SK-N-SH (cell line): Measurements from ENCODE around the gene CA12. TPM values are rescaled to one million over a fixed set of nuclear protein-coding genes. Genes with fewer than 3 reads are reported as not detected.

ENCODE experiments used
- CTCF ChIA-PET: fragments of 300-600, 350-600 bp; formaldehyde crosslinking; extraction: SDS; loops from one replicate; lab custom pipeline; 2021; lab: Yijun Ruan, JAX
- POLR2A ChIA-PET: fragments of 350-600 bp; sonication (Branson Sonifier 250); formaldehyde crosslinking; extraction: SDS; loops from one replicate; lab custom pipeline; 2020; ENCODE audit warnings: antibody characterized with exemption, inconsistent platforms; lab: Yijun Ruan, JAX
- DNase-seq: peaks from one replicate; pipeline ENCODE4 v3.0.0; 2012
- H2AFZ ChIP-seq: fragments of 200-600 bp; sonication (generic); 2 replicates; pipeline ENCODE4 v1.8.1; 2016; ENCODE audit warnings: antibody characterized with exemption, mild to moderate bottlenecking, low read depth
- H3F3A ChIP-seq: fragments of 200-600 bp; sonication (generic); replicated peaks from 2 replicates; pipeline ENCODE3; 2016; ENCODE audit warnings: antibody characterized with exemption, mild to moderate bottlenecking; ENCODE audit not compliant: insufficient read depth
- H3K27ac ChIP-seq, 2 experiments: fragments of 200-500 bp in 1 of 2; fragments of 200-600 bp in 1 of 2; sonication (Bioruptor generic) in 1 of 2; sonication (generic), shearing (Covaris generic) in 1 of 2; 2 replicates each; pipeline versions ENCODE4 v1.5.1 to v1.6.1; 2014 to 2016; ENCODE audit warnings: low read depth in 2 of 2, inconsistent platforms in 1 of 2, low read length in 1 of 2, mild to moderate bottlenecking in 1 of 2, mixed read lengths in 1 of 2
- H3K27me3 ChIP-seq: fragments of 200-600 bp; sonication (generic), shearing (Covaris generic); 2 replicates; pipeline ENCODE4 v1.6.1; 2016; ENCODE audit warnings: mixed run types; ENCODE audit not compliant: insufficient read depth
- H3K36me3 ChIP-seq, 2 experiments: fragments of 200-500 bp in 1 of 2; fragments of 200-600 bp in 1 of 2; sonication (Bioruptor generic) in 1 of 2; sonication (generic) in 1 of 2; replicated peaks in 1 of 2; 2 replicates each; pipeline versions ENCODE3 to v1.5.1; 2014 to 2016; ENCODE audit warnings: low read length in 1 of 2, mild to moderate bottlenecking in 1 of 2; ENCODE audit not compliant: insufficient read depth in 2 of 2, control insufficient read depth in 1 of 2
- H3K4me1 ChIP-seq, 2 experiments: fragments of 200-500 bp in 1 of 2; fragments of 200-600 bp in 1 of 2; sonication (Bioruptor generic) in 1 of 2; sonication (generic), shearing (Covaris generic) in 1 of 2; 2 replicates each; pipeline versions ENCODE4 v1.5.1 to v1.6.1; 2014 to 2016; ENCODE audit warnings: low read depth in 1 of 2, low read length in 1 of 2, mixed run types in 1 of 2; ENCODE audit not compliant: insufficient read depth in 2 of 2, control insufficient read depth in 1 of 2
- H3K4me2 ChIP-seq: fragments of 200-600 bp; sonication (generic), shearing (Covaris generic); 2 replicates; pipeline ENCODE4 v1.6.1; 2017; ENCODE audit warnings: mixed run types
- H3K4me3 ChIP-seq, 2 experiments: fragments of 200-500 bp in 1 of 2; fragments of 200-600 bp in 1 of 2; sonication (Bioruptor generic) in 1 of 2; sonication (generic), shearing (Covaris generic) in 1 of 2; 2 replicates each; pipeline versions ENCODE4 v1.5.1 to v1.8.1; 2014 to 2016; ENCODE audit warnings: low read depth in 2 of 2, inconsistent platforms in 1 of 2, low read length in 1 of 2, mild to moderate bottlenecking in 1 of 2, mixed read lengths in 1 of 2, moderate library complexity in 1 of 2
- H3K79me2 ChIP-seq: fragments of 200-600 bp; sonication (generic); 2 replicates; pipeline ENCODE4 v1.8.1; 2017; ENCODE audit warnings: mild to moderate bottlenecking; ENCODE audit not compliant: insufficient read depth
- H3K9ac ChIP-seq: fragments of 200-600 bp; sonication (generic); 2 replicates; pipeline ENCODE4 v1.6.1; 2017; ENCODE audit warnings: mixed run types
- H3K9me2 ChIP-seq: fragments of 200-600 bp; sonication (generic); 2 replicates; pipeline ENCODE4 v1.6.1; 2017; ENCODE audit warnings: mixed run types
- H3K9me3 ChIP-seq: fragments of 200-600 bp; sonication (generic); 2 replicates; pipeline ENCODE4 v1.6.1; 2017; ENCODE audit warnings: mixed run types, mild to moderate bottlenecking, moderate library complexity
- H4K20me1 ChIP-seq: fragments of 200-600 bp; sonication (generic); 2 replicates; pipeline ENCODE4 v1.6.1; 2017; ENCODE audit warnings: mild to moderate bottlenecking, mixed run types; ENCODE audit not compliant: insufficient read depth
- GABPA ChIP-seq: IDR thresholded peaks from 2 replicates; pipeline ENCODE4 v1.4.0; 2012; ENCODE audit warnings: low read depth, mild to moderate bottlenecking
- GATA2 ChIP-seq: sonication (generic); formaldehyde crosslinking; IDR thresholded peaks from 2 replicates; pipeline ENCODE4 v1.5.0; 2020; ENCODE audit warnings: mild to moderate bottlenecking, missing genetic modification reagents
- MEF2A ChIP-seq: IDR thresholded peaks from 2 replicates; pipeline ENCODE4 v1.4.0; 2012; ENCODE audit warnings: low read depth, borderline replicate concordance
- NFIC ChIP-seq: IDR thresholded peaks from 2 replicates; pipeline ENCODE4 v1.4.0; 2012; ENCODE audit warnings: borderline replicate concordance
- SMC3 ChIP-seq: IDR thresholded peaks from 2 replicates; pipeline ENCODE4 v1.6.1; 2012; ENCODE audit warnings: low read depth, low read length, improper control_type of control experiment
- TEAD4 ChIP-seq: IDR thresholded peaks from 2 replicates; pipeline ENCODE4 v1.4.0; 2012; ENCODE audit warnings: mild to moderate bottlenecking, borderline replicate concordance; ENCODE audit not compliant: insufficient read depth
- WGBS: methylation state at CpG from one replicate; pipeline ENCODE4 v1.1.6; 2017; ENCODE audit warnings: low lambda C conversion rate; 5-methylcytosine and 5-hydroxymethylcytosine counted together
- polyA plus RNA-seq, 3 experiments: library from polyadenylated mRNA; depleted of rRNA; stranded (reverse); fragments of >200 nt; gene quantifications; 2 replicates each; pipeline ENCODE4 v1.2.3, GENCODE V29; 2012
- TF ChIP-seq, protein P1 (sequence below): IDR thresholded peaks from 2 replicates; pipeline ENCODE4 v1.6.1; 2012; ENCODE audit warnings: mild to moderate bottlenecking, low read depth, low read length, moderate library complexity
- TF ChIP-seq, protein P2 (sequence below): IDR thresholded peaks from 2 replicates; pipeline ENCODE4 v1.4.0; 2012; ENCODE audit warnings: low read depth, borderline replicate concordance
- TF ChIP-seq, protein P3 (sequence below): fragments of 150-350 bp; IDR thresholded peaks from 2 replicates; pipeline ENCODE4 v1.6.1; 2016; ENCODE audit warnings: mild to moderate bottlenecking, low read depth, low read length

CA12 gene
- polyA plus RNA-seq, 1 of the 3 experiments (the other 2 are of a cell fraction), result 39.4 TPM

DNA sequence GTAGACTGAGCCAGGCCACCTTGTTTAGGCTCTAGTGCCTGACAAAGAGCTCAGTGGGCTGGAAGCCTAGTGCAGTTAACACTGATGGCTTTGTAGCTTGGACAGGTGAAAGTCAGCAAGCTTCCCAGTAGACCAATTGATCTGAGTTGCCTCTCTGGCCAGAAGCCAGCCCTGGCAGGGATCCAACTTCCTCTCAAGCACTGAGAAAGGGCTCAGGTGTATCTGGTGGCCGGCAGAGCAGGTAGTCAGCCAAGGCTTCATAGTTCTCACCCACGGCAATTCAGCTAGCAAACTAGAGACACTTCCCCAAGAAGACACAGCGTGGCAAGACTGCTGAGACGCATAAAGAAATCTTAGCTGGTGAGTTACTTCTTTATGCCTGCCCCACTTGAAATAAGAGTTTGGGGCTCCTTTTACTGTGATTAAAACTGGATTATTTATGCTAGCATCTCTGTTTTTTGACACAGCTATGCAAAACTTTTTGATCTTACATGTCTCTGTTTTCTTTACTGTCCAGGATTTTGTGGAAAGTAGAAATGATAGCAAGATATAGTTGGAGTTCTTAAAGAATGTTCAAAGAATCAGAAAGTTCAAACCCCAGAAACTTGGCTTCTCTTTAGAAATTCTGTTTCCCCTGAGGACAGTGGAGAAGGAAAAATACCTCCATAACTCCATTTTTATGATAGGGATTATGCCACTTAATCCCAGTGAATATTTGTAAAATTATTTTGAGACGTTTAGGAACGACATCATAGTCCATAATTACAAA, 8.4 kb upstream of the CA12 start:
- Histone ChIP-seq H3K4me2 (no peak overlapping the region), H3K9me3 (no peaks in the 10 kb centered on the region), H3F3A (no peaks in the 10 kb centered on the region), H3K27ac (no peak overlapping the region), H4K20me1 (no peaks in the 10 kb centered on the region), H3K4me3 (no peak overlapping the region), H3K9me2 (no peaks in the 10 kb centered on the region), H3K27me3 (no peaks in the 10 kb centered on the region), H3K4me1 (peaks cover 0 to 3% of the 10 kb centered on the region in 2 experiments; a peak in 1 of 4 replicates), H3K36me3 (no peaks in the 10 kb centered on the region), H2AFZ (no peak overlapping the region), H3K9ac (no peak overlapping the region), H3K79me2 (no peaks in the 10 kb centered on the region)
- WGBS, result 86% methylated on average over 5 of the region's 6 CpGs
- peak; percentile 47; the same call in 1 of the 2 replicates for TF ChIP-seq NFIC
- TF ChIP-seq, protein P1, sequence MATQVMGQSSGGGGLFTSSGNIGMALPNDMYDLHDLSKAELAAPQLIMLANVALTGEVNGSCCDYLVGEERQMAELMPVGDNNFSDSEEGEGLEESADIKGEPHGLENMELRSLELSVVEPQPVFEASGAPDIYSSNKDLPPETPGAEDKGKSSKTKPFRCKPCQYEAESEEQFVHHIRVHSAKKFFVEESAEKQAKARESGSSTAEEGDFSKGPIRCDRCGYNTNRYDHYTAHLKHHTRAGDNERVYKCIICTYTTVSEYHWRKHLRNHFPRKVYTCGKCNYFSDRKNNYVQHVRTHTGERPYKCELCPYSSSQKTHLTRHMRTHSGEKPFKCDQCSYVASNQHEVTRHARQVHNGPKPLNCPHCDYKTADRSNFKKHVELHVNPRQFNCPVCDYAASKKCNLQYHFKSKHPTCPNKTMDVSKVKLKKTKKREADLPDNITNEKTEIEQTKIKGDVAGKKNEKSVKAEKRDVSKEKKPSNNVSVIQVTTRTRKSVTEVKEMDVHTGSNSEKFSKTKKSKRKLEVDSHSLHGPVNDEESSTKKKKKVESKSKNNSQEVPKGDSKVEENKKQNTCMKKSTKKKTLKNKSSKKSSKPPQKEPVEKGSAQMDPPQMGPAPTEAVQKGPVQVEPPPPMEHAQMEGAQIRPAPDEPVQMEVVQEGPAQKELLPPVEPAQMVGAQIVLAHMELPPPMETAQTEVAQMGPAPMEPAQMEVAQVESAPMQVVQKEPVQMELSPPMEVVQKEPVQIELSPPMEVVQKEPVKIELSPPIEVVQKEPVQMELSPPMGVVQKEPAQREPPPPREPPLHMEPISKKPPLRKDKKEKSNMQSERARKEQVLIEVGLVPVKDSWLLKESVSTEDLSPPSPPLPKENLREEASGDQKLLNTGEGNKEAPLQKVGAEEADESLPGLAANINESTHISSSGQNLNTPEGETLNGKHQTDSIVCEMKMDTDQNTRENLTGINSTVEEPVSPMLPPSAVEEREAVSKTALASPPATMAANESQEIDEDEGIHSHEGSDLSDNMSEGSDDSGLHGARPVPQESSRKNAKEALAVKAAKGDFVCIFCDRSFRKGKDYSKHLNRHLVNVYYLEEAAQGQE, result no peak
- CTCF ChIA-PET, result interaction anchor here (1.0 to 1.9 kb wide), 7 partner anchors 12 to 101 kb away, joined by 3 to 8 read pairs (median 4); no protein-coding TSS in a partner anchor
- POLR2A ChIA-PET, result no interaction called here
- no peak for DNase-seq

DNA sequence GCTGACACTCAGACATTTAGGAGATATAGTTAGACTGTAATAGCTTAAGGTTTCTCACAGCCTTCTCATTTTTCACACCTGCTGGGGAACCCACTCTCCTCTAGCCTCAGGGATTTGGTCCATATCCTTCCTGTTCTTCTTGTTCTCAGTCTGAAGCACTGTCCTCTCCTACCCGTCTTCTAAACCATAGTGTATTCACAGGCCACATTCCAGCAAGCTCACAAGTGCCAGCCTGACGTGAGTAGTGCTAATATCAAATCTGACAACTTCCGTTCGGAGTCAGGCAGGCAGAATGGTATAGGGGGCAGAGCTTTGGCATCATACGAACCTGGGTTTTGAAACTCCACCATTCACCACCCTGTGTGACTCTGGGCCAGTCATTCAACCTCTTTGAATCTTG, 6.9 kb upstream of the CA12 start:
- Histone ChIP-seq H3K9me2 (no peaks in the 10 kb centered on the region), H3K4me2 (no peak overlapping the region), H3K9ac (no peak overlapping the region), H3K4me3 (no peak overlapping the region), H4K20me1 (no peaks in the 10 kb centered on the region), H3K4me1 (peaks cover 0 to 3% of the 10 kb centered on the region in 2 experiments; a peak in 1 of 4 replicates), H3F3A (no peaks in the 10 kb centered on the region), H3K27ac (no peak overlapping the region), H3K9me3 (no peaks in the 10 kb centered on the region), H2AFZ (no peak overlapping the region), H3K36me3 (no peaks in the 10 kb centered on the region), H3K27me3 (no peaks in the 10 kb centered on the region), H3K79me2 (no peaks in the 10 kb centered on the region)
- DNase-seq, result no peak
- TF ChIP-seq GATA2 (no peak), TEAD4 (no peak), SMC3 (no peak), MEF2A (no peak), NFIC (no peak), GABPA (no peak)
- TF ChIP-seq, protein P2, sequence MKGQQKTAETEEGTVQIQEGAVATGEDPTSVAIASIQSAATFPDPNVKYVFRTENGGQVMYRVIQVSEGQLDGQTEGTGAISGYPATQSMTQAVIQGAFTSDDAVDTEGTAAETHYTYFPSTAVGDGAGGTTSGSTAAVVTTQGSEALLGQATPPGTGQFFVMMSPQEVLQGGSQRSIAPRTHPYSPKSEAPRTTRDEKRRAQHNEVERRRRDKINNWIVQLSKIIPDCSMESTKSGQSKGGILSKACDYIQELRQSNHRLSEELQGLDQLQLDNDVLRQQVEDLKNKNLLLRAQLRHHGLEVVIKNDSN, result no peak
- TF ChIP-seq, protein P3, sequence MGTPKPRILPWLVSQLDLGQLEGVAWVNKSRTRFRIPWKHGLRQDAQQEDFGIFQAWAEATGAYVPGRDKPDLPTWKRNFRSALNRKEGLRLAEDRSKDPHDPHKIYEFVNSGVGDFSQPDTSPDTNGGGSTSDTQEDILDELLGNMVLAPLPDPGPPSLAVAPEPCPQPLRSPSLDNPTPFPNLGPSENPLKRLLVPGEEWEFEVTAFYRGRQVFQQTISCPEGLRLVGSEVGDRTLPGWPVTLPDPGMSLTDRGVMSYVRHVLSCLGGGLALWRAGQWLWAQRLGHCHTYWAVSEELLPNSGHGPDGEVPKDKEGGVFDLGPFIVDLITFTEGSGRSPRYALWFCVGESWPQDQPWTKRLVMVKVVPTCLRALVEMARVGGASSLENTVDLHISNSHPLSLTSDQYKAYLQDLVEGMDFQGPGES, result no peak
- ChIA-PET POLR2A (no interaction called here), CTCF (interaction anchor here (0.6 to 1.4 kb wide), 3 partner anchors 16 to 199 kb away, joined by 3 to 8 read pairs (median 4); partner anchors contain the start of gene RAB8B)
- WGBS, result 90% methylated on average over 5 of the region's 5 CpGs
